Fibroblast of mammary gland (primary cell): ENCODE measurements around the gene NXNL1.

Source experiments
- DNase-seq: peaks from one replicate; pipeline ENCODE4 v3.0.0-alpha.2; 2010; ENCODE audit warnings: low read depth
- H3K4me3 ChIP-seq: 2 replicates; pipeline ENCODE4 v1.5.1; 2011; ENCODE audit warnings: low read depth, mild to moderate bottlenecking, low read length, moderate library complexity; ENCODE audit not compliant: control insufficient read depth
- CTCF ChIP-seq: conservative IDR thresholded peaks from 2 replicates; pipeline ENCODE4 v1.5.1; 2011; ENCODE audit warnings: low read depth, low read length, inconsistent platforms; ENCODE audit not compliant: control insufficient read depth, insufficient read depth

The NXNL1 gene

GRCh38 chr19:17491287-17491686 is 30.6 kb upstream of the NXNL1 start:
- DNase-seq: no peak
- TF ChIP-seq CTCF: no peak
- no peak overlapping the region for H3K4me3 ChIP-seq

DNA sequence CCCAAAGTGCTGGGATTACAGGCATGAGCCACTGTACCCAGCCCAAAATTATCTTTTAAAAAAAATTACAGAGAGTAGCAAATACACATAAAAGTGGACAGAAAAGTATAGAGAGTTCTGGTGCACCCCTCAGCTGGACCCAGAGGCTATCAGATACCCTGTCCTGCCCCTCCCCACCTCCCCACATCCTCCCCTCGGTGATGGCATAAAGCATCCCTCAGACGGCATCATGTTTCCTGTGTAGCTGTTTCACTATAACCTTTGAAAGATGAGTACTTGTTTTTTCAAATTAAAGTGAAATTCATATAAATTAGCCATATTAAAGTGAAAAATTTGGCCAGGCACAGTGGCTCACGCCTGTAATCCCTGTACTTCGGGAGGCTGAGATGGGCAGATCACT is 29.7 kb upstream of the NXNL1 start:
- DNase-seq: no peak
- H3K4me3 ChIP-seq: no peak overlapping the region
- no peak for TF ChIP-seq CTCF

GRCh38 chr19:17489392-17490030 is 28.8 kb upstream of the NXNL1 start:
- no peak overlapping the region for H3K4me3 ChIP-seq
- TF ChIP-seq CTCF: no peak
- no peak for DNase-seq

DNA sequence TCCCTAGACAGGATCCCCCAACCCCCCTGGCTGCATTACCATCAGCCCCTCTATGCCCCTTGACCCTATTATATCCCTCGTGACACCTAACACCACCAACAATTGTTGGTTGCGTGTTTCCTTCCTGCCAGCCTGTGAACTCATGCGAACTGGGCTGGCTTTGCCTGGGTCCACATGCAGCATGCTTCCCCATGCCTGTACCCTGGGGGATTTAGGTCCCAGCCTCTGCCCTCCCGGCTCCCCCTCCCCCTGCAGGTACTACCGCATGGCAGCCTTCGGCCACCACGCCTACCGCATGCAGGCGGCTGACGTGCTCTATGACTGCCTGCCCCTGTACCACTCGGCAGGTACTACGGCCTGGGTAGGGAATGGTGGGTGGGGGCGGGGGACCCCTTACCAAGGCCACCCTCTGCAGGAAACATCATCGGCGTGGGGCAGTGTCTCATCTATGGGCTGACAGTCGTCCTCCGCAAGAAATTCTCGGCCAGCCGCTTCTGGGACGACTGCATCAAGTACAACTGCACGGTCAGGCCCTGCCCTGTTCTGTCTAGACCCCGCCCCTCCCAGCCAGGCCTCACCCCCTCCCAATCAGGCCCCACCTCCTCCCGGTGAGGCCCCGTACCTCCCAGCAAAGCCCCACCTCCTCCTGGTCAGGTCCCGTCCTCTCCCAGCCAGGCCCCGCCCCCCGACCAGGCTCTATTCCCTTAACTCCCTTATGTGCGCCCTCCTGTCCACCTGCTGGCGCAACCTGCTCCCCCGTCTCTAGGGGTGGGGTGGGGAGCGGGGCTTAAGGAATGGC is 28.1 kb upstream of the NXNL1 start:
- no peak overlapping the region for H3K4me3 ChIP-seq
- no peak for TF ChIP-seq CTCF
- DNase-seq: no peak

DNA sequence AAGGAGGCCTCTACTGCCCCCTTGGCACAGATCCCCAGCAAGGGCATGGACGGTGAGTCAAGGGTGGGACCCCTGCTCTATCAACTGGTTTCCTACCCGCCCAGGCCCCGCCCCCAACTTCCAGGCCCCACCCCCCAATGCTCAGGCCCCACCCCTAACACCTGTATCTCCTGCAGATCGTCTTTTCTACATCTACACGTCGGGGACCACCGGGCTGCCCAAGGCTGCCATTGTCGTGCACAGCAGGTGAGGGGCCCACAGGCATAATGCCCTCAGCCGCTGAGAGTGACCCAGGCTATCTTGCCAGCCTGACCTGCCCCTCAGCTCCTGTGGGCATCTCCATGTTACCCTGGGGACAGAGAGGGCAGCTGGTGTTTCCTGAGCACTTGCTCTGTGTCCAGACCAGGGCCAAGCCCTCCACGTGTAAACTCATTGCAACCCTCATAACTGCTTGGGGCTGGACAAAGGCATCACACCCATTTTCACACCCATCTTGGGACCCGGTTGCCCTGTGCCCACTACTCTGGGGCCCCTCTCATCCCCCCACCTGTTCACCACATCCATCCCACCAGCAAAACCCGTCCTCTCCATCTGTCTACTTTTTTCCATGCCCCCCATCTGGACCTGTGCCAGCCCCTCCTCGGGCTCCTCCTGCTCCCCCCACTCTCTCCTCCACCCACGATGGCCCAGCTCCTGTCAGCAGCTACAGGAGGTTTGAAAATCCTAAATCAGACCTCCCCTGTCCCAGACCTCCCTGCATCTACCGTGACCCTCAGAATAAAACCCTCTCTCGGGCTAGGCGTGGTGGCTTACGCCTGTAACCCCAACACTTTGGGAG is 26.8 kb upstream of the NXNL1 start:
- TF ChIP-seq CTCF: no peak
- no peak overlapping the region for H3K4me3 ChIP-seq
- DNase-seq: no peak

DNA sequence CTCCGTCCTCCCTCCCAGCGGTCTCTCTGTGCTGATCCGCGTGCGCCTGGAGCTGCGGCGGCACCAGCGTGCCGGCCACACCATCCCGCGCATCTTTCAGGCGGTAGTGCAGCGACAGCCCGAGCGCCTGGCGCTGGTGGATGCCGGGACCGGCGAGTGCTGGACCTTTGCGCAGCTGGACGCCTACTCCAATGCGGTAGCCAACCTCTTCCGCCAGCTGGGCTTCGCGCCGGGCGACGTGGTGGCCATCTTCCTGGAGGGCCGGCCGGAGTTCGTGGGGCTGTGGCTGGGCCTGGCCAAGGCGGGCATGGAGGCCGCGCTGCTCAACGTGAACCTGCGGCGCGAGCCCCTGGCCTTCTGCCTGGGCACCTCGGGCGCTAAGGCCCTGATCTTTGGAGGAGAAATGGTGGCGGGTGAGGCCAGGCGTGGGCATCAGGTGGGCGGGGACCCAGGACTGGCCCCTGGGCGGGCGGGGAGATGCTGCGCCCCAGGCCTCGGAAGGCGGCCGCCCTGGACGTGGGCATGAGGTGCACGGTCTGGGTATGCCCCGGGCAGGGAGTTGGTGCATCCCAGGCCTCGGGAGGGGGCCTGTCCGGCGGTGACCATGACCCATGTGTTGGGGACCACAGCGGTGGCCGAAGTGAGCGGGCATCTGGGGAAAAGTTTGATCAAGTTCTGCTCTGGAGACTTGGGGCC is 26.0 kb upstream of the NXNL1 start:
- no peak overlapping the region for H3K4me3 ChIP-seq
- TF ChIP-seq CTCF: no peak
- DNase-seq: no peak
